CD14-positive monocyte (primary cell): ENCODE measurements around the gene ABHD12. TPM values are rescaled to one million over a fixed set of nuclear protein-coding genes. Genes with fewer than 3 reads are reported as not detected.
A peak's percentile ranks its signal among the peaks of the same experiment; 100 is the strongest.

Experiments used
- DNase-seq, 3 donors: peaks; one replicate each; pipeline ENCODE4 v3.0.0-alpha.2; 2011 to 2022
- H2AFZ ChIP-seq: 2 replicates; pipeline ENCODE4 v1.6.0; 2012; ENCODE audit warnings: mild to moderate bottlenecking, low read depth, low read length, inconsistent platforms; ENCODE audit not compliant: insufficient read depth, poor library complexity, severe bottlenecking
- H3K27ac ChIP-seq, 2 donors: 1 replicate in 1 of 2; 2 replicates in 1 of 2; pipeline ENCODE4 v1.5.1; 2012 to 2013; ENCODE audit warnings: low read length in 2 of 2, control low read depth in 1 of 2, inconsistent platforms in 1 of 2, low read depth in 1 of 2, mild to moderate bottlenecking in 1 of 2
- H3K27me3 ChIP-seq, 2 donors: one replicate each; pipeline versions ENCODE4 v1.6.0 to v1.6.1; 2011 to 2013; ENCODE audit warnings: low read length in 2 of 2; ENCODE audit not compliant: control insufficient read depth in 2 of 2, insufficient read depth in 2 of 2
- H3K36me3 ChIP-seq, 2 donors: replicated peaks in 1 of 2; 1 replicate in 1 of 2; 2 replicates in 1 of 2; pipeline versions ENCODE4 v1.5.1 to v1.6.1; 2012 to 2013; ENCODE audit warnings: low read length in 2 of 2, control low read depth in 1 of 2, inconsistent platforms in 1 of 2, mild to moderate bottlenecking in 1 of 2; ENCODE audit not compliant: insufficient read depth in 2 of 2, control insufficient read depth in 1 of 2
- H3K4me1 ChIP-seq, 2 donors: 1 replicate in 1 of 2; 2 replicates in 1 of 2; pipeline versions ENCODE4 v1.5.1 to v1.6.1; 2012 to 2013; ENCODE audit warnings: low read length in 2 of 2, control low read depth in 1 of 2, inconsistent platforms in 1 of 2, mild to moderate bottlenecking in 1 of 2, moderate library complexity in 1 of 2; ENCODE audit not compliant: insufficient read depth in 2 of 2, control insufficient read depth in 1 of 2
- H3K4me2 ChIP-seq: replicated peaks from 2 replicates; pipeline ENCODE3; 2012; ENCODE audit warnings: low read length, moderate library complexity, mild to moderate bottlenecking; ENCODE audit not compliant: poor library complexity, severe bottlenecking; ENCODE audit errors: extremely low read depth
- H3K4me3 ChIP-seq, 3 experiments: fragments of 200-600 bp in 1 of 3; sonication (generic) in 1 of 3; replicated peaks in 1 of 3; 1 replicate in 2 of 3; 2 replicates in 1 of 3; pipeline ENCODE4 v1.5.1; 2011 to 2013; ENCODE audit warnings: low read length in 3 of 3, mild to moderate bottlenecking in 3 of 3, control low read depth in 2 of 3, low read depth in 2 of 3, inconsistent platforms in 1 of 3, moderate library complexity in 1 of 3
- H3K79me2 ChIP-seq: 2 replicates; pipeline ENCODE4 v1.6.0; 2012; ENCODE audit warnings: mild to moderate bottlenecking, control low read depth, inconsistent platforms, low read length, moderate library complexity; ENCODE audit not compliant: insufficient read depth
- H3K9ac ChIP-seq: 2 replicates; pipeline ENCODE4 v1.6.0; 2017; ENCODE audit warnings: low read length, mild to moderate bottlenecking; ENCODE audit not compliant: insufficient read depth, poor library complexity, severe bottlenecking
- H3K9me3 ChIP-seq, 2 donors: replicated peaks in 1 of 2; 1 replicate in 1 of 2; 2 replicates in 1 of 2; pipeline versions ENCODE4 v1.5.1 to v1.6.1; 2012 to 2013; ENCODE audit warnings: low read length in 2 of 2, control low read depth in 1 of 2; ENCODE audit not compliant: control insufficient read depth in 1 of 2, insufficient read depth in 1 of 2
- H4K20me1 ChIP-seq: 2 replicates; pipeline ENCODE4 v1.6.0; 2012; ENCODE audit warnings: mild to moderate bottlenecking, low read length, control low read depth, moderate library complexity; ENCODE audit not compliant: insufficient read depth
- H3K27ac Mint-ChIP-seq, 7 donors: one replicate each; pipeline ENCODE4 v1.8.0; 2020; ENCODE audit warnings: mild to moderate bottlenecking in 7 of 7, mixed read lengths in 7 of 7, moderate library complexity in 6 of 7, inconsistent platforms in 2 of 7
- H3K27me3 Mint-ChIP-seq, 3 donors: one replicate each; pipeline ENCODE4 v1.8.0; 2021 to 2022; ENCODE audit warnings: low read depth in 3 of 3, mild to moderate bottlenecking in 3 of 3, mixed read lengths in 3 of 3, moderate library complexity in 3 of 3, inconsistent platforms in 1 of 3
- H3K36me3 Mint-ChIP-seq, 2 donors: one replicate each; pipeline ENCODE4 v1.8.0; 2020; ENCODE audit warnings: mixed read lengths in 2 of 2, inconsistent platforms in 1 of 2, mild to moderate bottlenecking in 1 of 2
- H3K4me1 Mint-ChIP-seq: one replicate; pipeline ENCODE4 v1.8.0; 2020; ENCODE audit warnings: mild to moderate bottlenecking, mixed read lengths
- H3K4me3 Mint-ChIP-seq, 2 donors: one replicate each; pipeline ENCODE4 v1.8.0; 2020; ENCODE audit warnings: mild to moderate bottlenecking in 2 of 2, mixed read lengths in 2 of 2, moderate library complexity in 1 of 2
- H3K9me3 Mint-ChIP-seq, 7 donors: one replicate each; pipeline ENCODE4 v1.8.0; 2020 to 2022; ENCODE audit warnings: mixed read lengths in 7 of 7, mild to moderate bottlenecking in 6 of 7, moderate library complexity in 6 of 7, inconsistent platforms in 2 of 7
- WGBS: methylation state at CpG from one replicate; pipeline ENCODE4 v1.1.5; 2013; ENCODE audit warnings: missing lambda C conversion rate; ENCODE audit not compliant: insufficient coverage; 5-methylcytosine and 5-hydroxymethylcytosine counted together
- intact Hi-C, 2 donors: fragments of 100-400 bp; cut with micrococcal nuclease; formaldehyde crosslinking; loops; one replicate each; pipeline versions ENCODE4 v1.15.0 to v1.15.1; 2023
- polyA plus RNA-seq, 3 donors: library from polyadenylated mRNA; depleted of rRNA in 1 of 3; unstranded in 2 of 3; stranded (reverse) in 1 of 3; fragments of 300-500 nt in 2 of 3; fragments of >200 nt in 1 of 3; fragmentation: Illumina TruSeq in 2 of 3; gene quantifications; 1 replicate in 2 of 3; 2 replicates in 1 of 3; pipeline ENCODE4 v1.2.3, GENCODE V29; 2012 to 2021
- TF ChIP-seq, protein P1 (sequence below): fragments of 200-600 bp; IDR thresholded peaks from one replicate; pipeline ENCODE4 v1.8.0; 2022; ENCODE audit warnings: antibody characterized with exemption, mild to moderate bottlenecking

The ABHD12 gene
- polyA plus RNA-seq, 3 donors: 20.3 to 34.5 (median 32.1) TPM

DNA sequence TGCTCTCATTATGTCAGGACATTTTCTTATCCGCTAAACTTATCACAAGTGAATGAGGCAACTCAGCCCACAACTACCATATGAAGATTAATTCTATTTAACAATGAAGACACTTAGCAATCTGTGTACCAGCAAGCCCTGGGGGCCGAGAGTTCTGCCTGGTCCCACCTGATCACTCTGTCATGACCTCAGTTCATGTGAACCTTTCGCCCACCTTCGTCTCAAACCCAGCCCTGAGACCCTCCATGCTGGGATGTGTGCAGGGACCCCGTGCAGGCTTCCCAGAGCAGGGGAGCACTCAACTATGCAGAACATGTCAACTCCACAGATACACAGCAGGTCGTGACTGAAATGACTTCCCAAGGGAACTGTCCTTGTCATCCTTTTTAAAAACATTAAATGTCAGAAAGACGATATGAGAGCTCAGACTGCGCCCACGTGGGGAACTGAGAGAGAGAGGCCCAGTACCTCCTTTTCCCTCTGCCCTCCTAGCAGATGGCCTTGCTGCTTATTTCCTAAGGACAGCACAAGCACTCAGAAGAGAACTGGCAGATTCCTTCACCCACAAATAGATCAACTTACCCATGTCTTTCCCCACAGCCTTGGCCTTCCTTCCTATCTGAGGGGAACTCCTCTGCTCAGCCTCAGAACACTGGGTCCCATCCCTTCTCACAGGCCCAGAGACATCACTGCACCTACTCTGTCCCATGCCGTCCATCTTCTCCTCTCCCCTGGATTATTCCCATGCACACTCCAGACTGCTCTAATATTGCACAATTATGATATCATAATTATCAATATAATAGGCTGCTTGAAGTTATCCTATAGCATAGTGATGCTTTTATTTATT lies 11.5 kb downstream of the ABHD12 start:
- Mint-ChIP-seq H3K9me3 (peaks cover 0 to 1% (median 0%) of the 10 kb centered on the region in 7 donors), H3K4me1 (peaks cover 2% of the 10 kb centered on the region), H3K27ac (peak overlapping the region in 4 of 7 donors; percentile 21 to 66 (median 40)), H3K27me3 (peaks cover 0 to 2% (median 0%) of the 10 kb centered on the region in 3 donors), H3K4me3 (no peak overlapping the region), H3K36me3 (peaks cover 27 to 33% of the 10 kb centered on the region in 2 donors)
- peaks cover 7 to 27% of the 10 kb centered on the region in 2 donors for H3K36me3 ChIP-seq
- TF ChIP-seq, protein P1, sequence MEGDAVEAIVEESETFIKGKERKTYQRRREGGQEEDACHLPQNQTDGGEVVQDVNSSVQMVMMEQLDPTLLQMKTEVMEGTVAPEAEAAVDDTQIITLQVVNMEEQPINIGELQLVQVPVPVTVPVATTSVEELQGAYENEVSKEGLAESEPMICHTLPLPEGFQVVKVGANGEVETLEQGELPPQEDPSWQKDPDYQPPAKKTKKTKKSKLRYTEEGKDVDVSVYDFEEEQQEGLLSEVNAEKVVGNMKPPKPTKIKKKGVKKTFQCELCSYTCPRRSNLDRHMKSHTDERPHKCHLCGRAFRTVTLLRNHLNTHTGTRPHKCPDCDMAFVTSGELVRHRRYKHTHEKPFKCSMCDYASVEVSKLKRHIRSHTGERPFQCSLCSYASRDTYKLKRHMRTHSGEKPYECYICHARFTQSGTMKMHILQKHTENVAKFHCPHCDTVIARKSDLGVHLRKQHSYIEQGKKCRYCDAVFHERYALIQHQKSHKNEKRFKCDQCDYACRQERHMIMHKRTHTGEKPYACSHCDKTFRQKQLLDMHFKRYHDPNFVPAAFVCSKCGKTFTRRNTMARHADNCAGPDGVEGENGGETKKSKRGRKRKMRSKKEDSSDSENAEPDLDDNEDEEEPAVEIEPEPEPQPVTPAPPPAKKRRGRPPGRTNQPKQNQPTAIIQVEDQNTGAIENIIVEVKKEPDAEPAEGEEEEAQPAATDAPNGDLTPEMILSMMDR: no peak
- no peak overlapping the region for H2AFZ ChIP-seq
- no peaks in the 10 kb centered on the region for H3K4me1 ChIP-seq
- H3K9me3 ChIP-seq: no peaks in the 10 kb centered on the region
- H3K27me3 ChIP-seq: no peaks in the 10 kb centered on the region
- no peak for DNase-seq
- no peak overlapping the region for H3K27ac ChIP-seq
- intact Hi-C loops: no loop called here
- peaks cover 85% of the 10 kb centered on the region for H3K79me2 ChIP-seq
- 89% methylated on average over 9 of the region's 10 CpGs for WGBS
- no peak overlapping the region for H3K9ac ChIP-seq
- peaks cover 40% of the 10 kb centered on the region for H4K20me1 ChIP-seq
- no peak overlapping the region for H3K4me2 ChIP-seq
- H3K4me3 ChIP-seq: no peak overlapping the region

DNA sequence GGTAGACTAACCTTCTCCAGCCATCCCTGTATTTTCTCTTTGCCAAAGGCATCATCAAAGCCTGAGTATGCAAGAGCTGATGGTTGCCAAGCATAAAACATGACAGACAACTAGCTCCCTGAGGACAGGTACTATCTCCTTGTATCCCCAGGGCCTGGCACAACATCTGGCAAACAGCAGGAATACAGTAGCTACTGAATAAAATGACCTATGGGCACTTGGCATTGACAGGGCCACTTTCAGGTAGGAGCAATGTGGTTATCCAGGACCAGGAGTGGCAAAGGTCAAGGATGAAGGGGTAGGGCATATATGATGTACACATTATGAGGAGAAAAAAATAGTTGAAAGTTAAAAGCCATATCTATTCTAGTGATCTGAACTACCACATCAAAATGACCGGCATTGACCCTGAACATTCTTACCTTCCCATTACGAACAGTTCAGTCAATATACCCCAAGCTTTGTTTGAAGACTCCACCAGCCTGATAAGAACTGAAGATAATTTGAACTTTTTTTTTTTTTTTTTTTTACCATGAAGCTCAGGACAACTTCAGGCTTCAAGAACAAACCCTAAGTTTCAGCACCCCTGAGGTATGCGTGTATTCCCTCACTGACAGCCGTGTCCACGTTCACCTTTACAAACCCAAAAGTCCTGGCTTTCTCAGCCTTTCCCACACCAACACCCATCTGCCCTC lies 12.3 kb downstream of the ABHD12 start:
- H3K36me3 Mint-ChIP-seq: peaks cover 31 to 39% of the 10 kb centered on the region in 2 donors

More for the DNA sequence above, 12.3 kb downstream of the ABHD12 start:
- Histone ChIP-seq H3K9ac (no peak overlapping the region), H4K20me1 (peaks cover 40% of the 10 kb centered on the region), H3K36me3 (peaks cover 7 to 27% of the 10 kb centered on the region in 2 donors), H3K27ac (no peak overlapping the region), H3K4me1 (no peaks in the 10 kb centered on the region), H3K4me2 (no peak overlapping the region), H3K4me3 (no peak overlapping the region), H3K79me2 (peaks cover 88% of the 10 kb centered on the region), H3K9me3 (no peaks in the 10 kb centered on the region), H2AFZ (no peak overlapping the region), H3K27me3 (no peaks in the 10 kb centered on the region)
- 100% methylated on average over 4 of the region's 5 CpGs for WGBS
- H3K27ac Mint-ChIP-seq: peak overlapping the region in 2 of 7 donors; percentile 10 to 55
- peaks cover 2% of the 10 kb centered on the region for H3K4me1 Mint-ChIP-seq
- intact Hi-C loops: no loop called here
- peaks cover 0 to 2% (median 0%) of the 10 kb centered on the region in 7 donors for H3K9me3 Mint-ChIP-seq
- H3K27me3 Mint-ChIP-seq: peaks cover 0 to 2% (median 0%) of the 10 kb centered on the region in 3 donors
- TF ChIP-seq, protein P1: no peak
- DNase-seq: no peak
- H3K4me3 Mint-ChIP-seq: no peak overlapping the region
